ENCODE data around the gene WHRN.

WHRN gene

DNA sequence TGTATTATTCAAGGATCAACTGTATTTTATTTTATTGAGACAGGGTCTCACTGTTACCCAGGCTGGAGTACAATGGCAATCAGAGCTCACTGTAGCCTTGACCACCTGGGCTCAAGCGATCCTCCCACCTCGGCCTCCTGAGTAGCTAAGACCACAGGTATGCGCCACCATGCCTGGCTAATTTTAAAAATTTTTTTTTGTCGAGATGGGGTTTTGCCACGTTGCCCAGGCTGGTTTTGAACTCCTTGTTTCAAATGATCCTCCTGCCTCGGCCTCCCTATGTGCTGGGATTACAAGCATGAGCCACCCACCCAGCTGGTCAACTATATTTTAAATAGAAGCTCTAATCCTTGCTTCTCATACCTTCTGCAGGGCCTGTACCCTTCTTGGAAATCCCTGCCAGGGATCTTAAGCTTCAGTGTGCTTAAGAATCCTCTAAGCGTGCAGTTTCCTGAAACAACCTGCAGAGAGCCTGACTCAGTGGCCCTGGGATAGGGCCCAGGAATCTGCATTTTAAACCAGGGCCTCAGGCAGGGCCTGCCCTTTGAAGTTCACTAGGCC is 120.4 kb downstream of the WHRN start:
- TF ChIP-seq, protein P1, sequence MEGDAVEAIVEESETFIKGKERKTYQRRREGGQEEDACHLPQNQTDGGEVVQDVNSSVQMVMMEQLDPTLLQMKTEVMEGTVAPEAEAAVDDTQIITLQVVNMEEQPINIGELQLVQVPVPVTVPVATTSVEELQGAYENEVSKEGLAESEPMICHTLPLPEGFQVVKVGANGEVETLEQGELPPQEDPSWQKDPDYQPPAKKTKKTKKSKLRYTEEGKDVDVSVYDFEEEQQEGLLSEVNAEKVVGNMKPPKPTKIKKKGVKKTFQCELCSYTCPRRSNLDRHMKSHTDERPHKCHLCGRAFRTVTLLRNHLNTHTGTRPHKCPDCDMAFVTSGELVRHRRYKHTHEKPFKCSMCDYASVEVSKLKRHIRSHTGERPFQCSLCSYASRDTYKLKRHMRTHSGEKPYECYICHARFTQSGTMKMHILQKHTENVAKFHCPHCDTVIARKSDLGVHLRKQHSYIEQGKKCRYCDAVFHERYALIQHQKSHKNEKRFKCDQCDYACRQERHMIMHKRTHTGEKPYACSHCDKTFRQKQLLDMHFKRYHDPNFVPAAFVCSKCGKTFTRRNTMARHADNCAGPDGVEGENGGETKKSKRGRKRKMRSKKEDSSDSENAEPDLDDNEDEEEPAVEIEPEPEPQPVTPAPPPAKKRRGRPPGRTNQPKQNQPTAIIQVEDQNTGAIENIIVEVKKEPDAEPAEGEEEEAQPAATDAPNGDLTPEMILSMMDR (IDR thresholded peaks at IDR 0.05; ENCODE audit: low read depth, low read length) = no peak
- TF ChIP-seq POLR2A (IDR thresholded peaks at IDR 0.05; ENCODE audit: extremely low read depth, insufficient read length) (no peak), MYC (IDR thresholded peaks at IDR 0.05; ENCODE audit: low read depth, low read length) (no peak)
- TF ChIP-seq, protein P2, sequence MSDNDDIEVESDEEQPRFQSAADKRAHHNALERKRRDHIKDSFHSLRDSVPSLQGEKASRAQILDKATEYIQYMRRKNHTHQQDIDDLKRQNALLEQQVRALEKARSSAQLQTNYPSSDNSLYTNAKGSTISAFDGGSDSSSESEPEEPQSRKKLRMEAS (IDR thresholded peaks at IDR 0.05; ENCODE audit: low read depth, low read length) = no peak
- DNase-seq (ENCODE audit: low read depth) = no peak
- H3K4me3 ChIP-seq (ENCODE audit: low read depth, low read length) = peak overlapping the region; percentile 64

DNA sequence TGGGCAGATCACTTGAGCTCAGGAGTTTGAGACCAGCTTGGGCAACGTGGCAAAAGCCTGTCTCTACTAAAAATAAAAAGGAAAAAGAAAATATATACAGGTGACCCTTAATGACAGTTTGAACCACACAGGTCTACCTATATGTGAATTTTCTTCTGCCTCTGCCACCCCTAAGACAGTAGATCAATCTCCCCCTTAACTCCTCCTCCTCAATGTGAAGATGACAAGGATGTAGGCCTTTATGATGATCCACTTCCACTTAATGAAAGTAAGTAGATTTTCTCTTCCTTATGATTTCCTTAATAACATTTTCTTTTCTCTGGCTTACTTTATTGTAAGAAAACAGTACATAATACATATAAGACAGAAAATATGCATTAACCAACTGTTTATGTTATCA is 120.9 kb downstream of the WHRN start:
- H3K4me3 ChIP-seq (ENCODE audit: low read depth, low read length) = peak overlapping the region; percentile 64
- TF ChIP-seq, protein P1 (IDR thresholded peaks at IDR 0.05; ENCODE audit: low read depth, low read length) = no peak
- TF ChIP-seq, protein P2 (IDR thresholded peaks at IDR 0.05; ENCODE audit: low read depth, low read length) = no peak
- no peak for TF ChIP-seq MYC (IDR thresholded peaks at IDR 0.05; ENCODE audit: low read depth, low read length)
- no peak for TF ChIP-seq POLR2A (IDR thresholded peaks at IDR 0.05; ENCODE audit: extremely low read depth, insufficient read length)

DNA sequence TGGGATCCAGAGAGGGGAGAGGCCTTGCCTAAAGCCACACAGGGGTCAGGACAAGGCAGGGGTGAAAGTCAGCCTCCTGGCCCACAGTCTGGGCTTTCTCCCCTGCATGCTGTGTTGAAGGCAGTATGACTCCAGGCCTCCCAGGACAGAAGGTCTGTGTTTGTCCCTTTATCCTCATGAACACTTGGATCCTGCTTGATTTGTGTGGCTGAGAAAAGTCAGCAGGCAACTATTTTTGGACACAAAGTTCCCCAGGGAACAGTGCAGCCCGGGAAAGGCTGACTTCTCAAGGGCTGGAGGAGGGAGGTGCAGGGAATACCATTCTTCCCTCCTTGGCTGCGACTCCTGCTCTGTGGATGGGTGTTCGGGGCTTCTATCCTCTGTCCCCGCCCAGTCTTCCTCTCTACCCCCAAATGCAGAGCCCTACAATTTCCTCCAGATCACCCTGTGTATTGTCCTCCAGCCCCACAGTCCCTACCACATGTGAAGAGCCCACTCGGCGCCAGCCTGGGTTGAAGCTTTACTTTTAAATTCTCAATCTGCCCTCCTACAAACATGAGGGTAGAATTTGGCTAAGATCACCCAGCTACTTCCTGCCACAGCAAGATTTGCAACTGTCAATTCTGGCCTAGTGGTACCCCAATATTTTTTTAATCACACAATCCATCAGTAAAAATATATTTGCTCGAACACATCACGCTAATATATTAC is 121.6 kb downstream of the WHRN start:
- DNase-seq (ENCODE audit: low read depth) = no peak
- no peak for TF ChIP-seq POLR2A (IDR thresholded peaks at IDR 0.05; ENCODE audit: extremely low read depth, insufficient read length)
- TF ChIP-seq MYC (IDR thresholded peaks at IDR 0.05; ENCODE audit: low read depth, low read length) = no peak
- TF ChIP-seq, protein P2 (IDR thresholded peaks at IDR 0.05; ENCODE audit: low read depth, low read length) = no peak
- H3K4me3 ChIP-seq (ENCODE audit: low read depth, low read length) = peak overlapping the region; percentile 64

More for the DNA sequence above, 120.9 kb downstream of the WHRN start:
- no peak for DNase-seq (ENCODE audit: low read depth)

DNA sequence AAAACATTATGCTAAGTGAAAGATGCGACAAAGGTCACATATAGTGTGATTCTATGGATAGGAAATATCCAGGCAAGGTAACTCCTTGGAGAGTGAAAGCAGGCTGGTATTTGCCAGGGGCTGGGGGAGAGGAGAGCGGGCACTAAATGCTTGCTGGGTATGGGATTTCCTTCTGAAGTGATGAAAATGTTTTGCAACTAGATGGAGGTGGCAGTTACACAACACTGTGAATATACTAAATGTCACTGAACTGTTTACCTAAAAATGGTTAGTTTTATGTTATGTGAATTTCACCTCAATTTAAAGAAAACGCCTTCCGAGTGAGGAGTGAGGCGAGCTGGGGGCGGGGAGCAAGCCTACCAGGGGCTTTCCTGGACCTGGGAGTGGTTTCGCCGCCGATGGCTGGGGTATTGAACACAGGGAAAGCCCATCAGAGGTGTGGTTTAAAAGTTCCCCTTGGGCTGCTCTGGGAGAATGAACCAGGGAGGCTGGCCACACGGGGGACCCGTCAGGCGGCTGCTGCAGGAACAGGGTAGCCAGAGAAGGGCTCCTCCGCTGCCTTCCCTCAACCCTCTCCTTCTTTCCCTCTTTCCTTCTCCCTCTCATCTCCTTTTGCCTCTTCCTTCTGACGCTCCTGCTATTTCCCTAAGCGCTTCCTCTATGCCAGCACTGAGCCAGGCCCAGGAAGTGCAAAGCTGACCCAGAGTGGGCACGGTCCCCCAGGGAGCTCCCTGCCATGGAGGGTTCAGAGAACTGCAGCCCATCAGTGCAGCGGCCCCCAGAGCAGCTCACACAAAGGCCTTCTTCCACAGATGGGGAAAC is 122.4 kb downstream of the WHRN start:
- TF ChIP-seq, protein P1 (IDR thresholded peaks at IDR 0.05; ENCODE audit: low read depth, low read length) = peak; percentile 1
- no peak for TF ChIP-seq MYC (IDR thresholded peaks at IDR 0.05; ENCODE audit: low read depth, low read length)
- peak overlapping the region; percentile 64 for H3K4me3 ChIP-seq (ENCODE audit: low read depth, low read length)

DNA sequence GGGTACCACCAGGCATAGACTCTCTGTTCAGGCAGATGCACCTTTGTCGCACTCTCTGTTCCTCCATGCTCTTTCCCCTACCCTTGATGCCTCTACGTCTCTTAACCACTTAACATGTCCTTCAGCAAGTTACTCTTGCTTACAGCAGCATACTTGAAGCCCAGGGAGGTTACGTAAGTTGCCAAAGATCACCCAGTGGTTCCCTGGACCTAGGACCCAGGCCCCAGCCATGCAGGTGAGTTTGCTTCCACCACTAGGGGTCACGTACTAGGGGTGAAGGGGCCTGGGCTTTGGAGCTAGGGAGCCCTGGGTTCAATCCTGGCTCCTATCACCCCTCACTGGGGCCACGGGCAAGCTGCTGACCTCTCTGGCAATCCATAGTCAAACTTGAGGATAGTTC is 126.4 kb downstream of the WHRN start:
- TF ChIP-seq, protein P2 (IDR thresholded peaks at IDR 0.05; ENCODE audit: low read depth, low read length) = no peak
- TF ChIP-seq MYC (IDR thresholded peaks at IDR 0.05; ENCODE audit: low read depth, low read length) = no peak
- TF ChIP-seq, protein P1 (IDR thresholded peaks at IDR 0.05; ENCODE audit: low read depth, low read length) = no peak
- TF ChIP-seq POLR2A (IDR thresholded peaks at IDR 0.05; ENCODE audit: extremely low read depth, insufficient read length) = no peak
- no peak overlapping the region for H3K4me3 ChIP-seq (ENCODE audit: low read depth, low read length)
- DNase-seq (ENCODE audit: low read depth) = no peak

More for the DNA sequence above, 122.4 kb downstream of the WHRN start:
- peak; percentile 74 for DNase-seq (ENCODE audit: low read depth)

DNA sequence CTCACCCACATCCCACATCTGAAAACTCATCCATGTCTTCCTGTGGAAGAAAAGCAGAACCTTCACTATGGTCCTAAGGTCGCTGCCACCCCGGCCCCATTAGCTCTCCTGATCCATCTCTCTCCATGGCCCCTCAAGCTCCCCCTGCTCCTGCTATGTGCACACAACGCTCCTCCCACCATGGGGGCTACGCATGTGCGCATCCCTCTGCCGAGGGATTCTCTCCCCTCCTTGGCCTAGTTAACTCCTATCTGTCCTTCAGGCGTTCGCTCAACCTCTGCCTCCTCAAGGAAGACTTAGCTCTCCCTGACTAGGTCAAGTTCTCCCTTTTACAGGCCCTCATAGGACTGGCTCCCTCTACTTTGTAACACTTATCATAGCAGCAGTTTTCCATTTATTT is 127.3 kb downstream of the WHRN start:
- no peak overlapping the region for H3K4me3 ChIP-seq (ENCODE audit: low read depth, low read length)
- TF ChIP-seq MYC (IDR thresholded peaks at IDR 0.05; ENCODE audit: low read depth, low read length) (no peak), POLR2A (IDR thresholded peaks at IDR 0.05; ENCODE audit: extremely low read depth, insufficient read length) (no peak)
- TF ChIP-seq, protein P2 (IDR thresholded peaks at IDR 0.05; ENCODE audit: low read depth, low read length) = no peak
- TF ChIP-seq, protein P1 (IDR thresholded peaks at IDR 0.05; ENCODE audit: low read depth, low read length) = no peak
- DNase-seq (ENCODE audit: low read depth) = no peak

Measured in NB4 (cell line).